Right hindlimb (tissue), 1 donor: ENCODE results near the gene OR14A16.

Experiments used
- DNase-seq: peaks from one replicate; pipeline ENCODE4 v3.0.0-alpha.2; 2018

Gene OR14A16

GRCh38 chr1:247824023-247824422 is at the start of gene OR14A16:
OR14A16 (minus strand) TSS chr1:247824119; CDS start chr1:247815729, 8,390 bp downstream.
- no peak for DNase-seq

GRCh38 chr1:247865416-247865815 is 41.5 kb upstream of the OR14A16 start:
- no peak for DNase-seq

- DNase-seq = no peak
Measured at GRCh38 chr1:247864644-247865043, 40.7 kb upstream of the OR14A16 start.

GRCh38 chr1:247862756-247863155 is 38.8 kb upstream of the OR14A16 start:
- no peak for DNase-seq

GRCh38 chr1:247857985-247858619 is 34.2 kb upstream of the OR14A16 start:
- no peak for DNase-seq

GRCh38 chr1:247857069-247857984 is 33.4 kb upstream of the OR14A16 start, which contains the start of gene TRIM58:
TRIM58 (plus strand) TSS chr1:247857187; CDS start chr1:247857247, 60 bp downstream.
- peak; percentile 48 for DNase-seq

- no peak for DNase-seq
Measured at GRCh38 chr1:247855911-247856310, 32.0 kb upstream of the OR14A16 start.

GRCh38 chr1:247854899-247855545 is 31.1 kb upstream of the OR14A16 start:
- DNase-seq = no peak

GRCh38 chr1:247849616-247850015 is 25.7 kb upstream of the OR14A16 start:
- DNase-seq = no peak

- DNase-seq = no peak
Measured at GRCh38 chr1:247848346-247848745, 24.4 kb upstream of the OR14A16 start.

GRCh38 chr1:247845693-247846017 is 21.7 kb upstream of the OR14A16 start:
- DNase-seq = no peak

GRCh38 chr1:247845011-247845692 is 21.2 kb upstream of the OR14A16 start:
- no peak for DNase-seq

- DNase-seq = no peak
Measured at GRCh38 chr1:247843411-247843810, 19.5 kb upstream of the OR14A16 start.

GRCh38 chr1:247841796-247842195 is 17.9 kb upstream of the OR14A16 start, which contains the start of gene OR11L1:
OR11L1 (minus strand) TSS chr1:247841896; CDS start chr1:247841896, 0 bp downstream.
- no peak for DNase-seq

- no peak for DNase-seq
Measured at GRCh38 chr1:247840818-247841217, 16.9 kb upstream of the OR14A16 start.

GRCh38 chr1:247833601-247834000 is 9.7 kb upstream of the OR14A16 start:
- DNase-seq = no peak

GRCh38 chr1:247829656-247830055 is 5.7 kb upstream of the OR14A16 start:
- no peak for DNase-seq

GRCh38 chr1:247825362-247825761 is 1.4 kb upstream of the OR14A16 start:
- DNase-seq = no peak

GRCh38 chr1:247822060-247822459 is 1.9 kb downstream of the OR14A16 start:
- no peak for DNase-seq

- no peak for DNase-seq
Measured at GRCh38 chr1:247812637-247813036, 11.3 kb downstream of the OR14A16 start.

- no peak for DNase-seq
Measured at GRCh38 chr1:247797518-247797917, 26.4 kb downstream of the OR14A16 start.

GRCh38 chr1:247769603-247770002 is 54.3 kb downstream of the OR14A16 start:
- no peak for DNase-seq
